Prostate gland (tissue), 2 donors: Measurements from ENCODE around the gene ADCY6.

Source experiments
- CTCF ChIP-seq, 4 experiments: fragments of 200-600 bp in 2 of 4; fragments of 450-650 bp in 2 of 4; sonication (generic) in 2 of 4; IDR thresholded peaks; 1 replicate in 3 of 4; 2 replicates in 1 of 4; pipeline ENCODE4 v1.5.1; 2016 to 2019; ENCODE audit warnings: antibody characterized with exemption in 4 of 4, mild to moderate bottlenecking in 2 of 4, moderate library complexity in 2 of 4
- POLR2AphosphoS5 ChIP-seq: sonication (generic); formaldehyde crosslinking; IDR thresholded peaks from one replicate; pipeline ENCODE4 v1.6.1; 2017; ENCODE audit warnings: antibody characterized with exemption

GRCh38 chr12:48818831-48819590 is 30.1 kb upstream of the ADCY6 start:
- TF ChIP-seq POLR2AphosphoS5, result no peak
- TF ChIP-seq CTCF (IDR thresholded peaks at IDR 0.05), result no peak
